Psoas muscle (tissue), 8 donors: Measurements from ENCODE around the gene ITPRIPL1. TPM values are rescaled to one million over a fixed set of nuclear protein-coding genes. Genes with fewer than 3 reads are reported as not detected.

Source experiments
- ATAC-seq, 4 donors: fragments of 200-7000 bp; cut with Tn5 transposase; one replicate each; pipeline ENCODE4 v1.9.1; 2020; ENCODE audit warnings: moderate library complexity in 3 of 4, mild to moderate bottlenecking in 2 of 4
- DNase-seq, 2 donors: peaks; one replicate each; pipeline ENCODE4 v3.0.0-alpha.2; 2020
- H3K27ac ChIP-seq: fragments of 200-600 bp; one replicate; pipeline ENCODE4 v1.8.0; 2022
- H3K27me3 ChIP-seq, 3 donors: fragments of 200-600 bp in 1 of 3; one replicate each; pipeline versions ENCODE4 v1.6.1 to v1.8.0; 2013 to 2022; ENCODE audit warnings: low read length in 2 of 3, mild to moderate bottlenecking in 2 of 3, moderate library complexity in 1 of 3; ENCODE audit not compliant: insufficient read depth in 3 of 3
- H3K36me3 ChIP-seq, 2 donors: fragments of 200-600 bp in 1 of 2; one replicate each; pipeline versions ENCODE4 v1.6.1 to v1.8.0; 2013 to 2022; ENCODE audit warnings: low read depth in 1 of 2, mild to moderate bottlenecking in 1 of 2, moderate library complexity in 1 of 2; ENCODE audit not compliant: insufficient read depth in 1 of 2
- H3K4me1 ChIP-seq: fragments of 200-600 bp; one replicate; pipeline ENCODE4 v1.8.0; 2022
- H3K4me3 ChIP-seq: fragments of 200-600 bp; one replicate; pipeline ENCODE4 v1.8.0; 2022; ENCODE audit warnings: mild to moderate bottlenecking
- H3K9me3 ChIP-seq: fragments of 200-600 bp; one replicate; pipeline ENCODE4 v1.8.0; 2022
- CTCF ChIP-seq: fragments of 200-600 bp; IDR thresholded peaks from one replicate; pipeline ENCODE4 v1.8.0; 2022; ENCODE audit warnings: antibody characterized with exemption
- WGBS, 3 donors: extraction: QIAGEN DNeasy Blood & Tissue Kit; methylation state at CpG; one replicate each; pipeline versions ENCODE4 v1.1.6 to v1.1.7; 2013; 5-methylcytosine and 5-hydroxymethylcytosine counted together
- intact Hi-C, 2 donors: fragments of 100-400 bp; cut with DNase I; formaldehyde crosslinking; loops; one replicate each; pipeline versions ENCODE4 v1.11.0 to v1.14.2; 2022
- polyA plus RNA-seq, 3 donors: library from polyadenylated mRNA; stranded (reverse); fragments of 200-250 nt; gene quantifications; one replicate each; pipeline ENCODE4 v1.2.3, GENCODE V29; 2013
- total RNA-seq, 4 donors: library from RNA; stranded (reverse); fragmentation: NEBNext Ultra II Directional in 2 of 4; extraction: Animal tissue kit (Norgen Biotek cat#: 25700) in 2 of 4; gene quantifications; one replicate each; pipeline versions ENCODE4 v1.2.1 to v1.2.4, GENCODE V29; 2021 to 2023
- donor health status: healthy with polysubstance abuse.
- donor health status: DM: no; HTN: no; CAD: no; lungs with moderate emphysema.
- donor health status: Bipolar disorder and iron deficiency.
- donor health status: healthy.
- donor health status: DM: yes; HTN: yes; CAD: no.
- donor health status: DM: no; HTN: no; CAD: no.
- donor health status: DM: no; HTN: no; CAD: no.
- donor health status: DM: yes; HTN: yes; CAD: no.

The ITPRIPL1 gene
- total and polyA plus RNA-seq, 7 donors, result 0.31 to 1.2 (median 0.60) TPM

GRCh38 chr2:96345438-96345837, 20.3 kb downstream of the ITPRIPL1 start:
- intact Hi-C loops, result no loop called here
- Histone ChIP-seq H3K4me1 (no peaks in the 10 kb centered on the region), H3K4me3 (no peak overlapping the region), H3K9me3 (no peaks in the 10 kb centered on the region), H3K27me3 (no peaks in the 10 kb centered on the region), H3K27ac (no peak overlapping the region), H3K36me3 (no peaks in the 10 kb centered on the region)
- DNase-seq, result no peak
- WGBS, 3 donors, result 62 to 85% (median 71%) methylated on average over 4 of the region's 4 CpGs
- TF ChIP-seq CTCF, result peak; percentile 13
- ATAC-seq, result peak in 1 of 4 donors; percentile 33

GRCh38 chr2:96345868-96346462, 20.8 kb downstream of the ITPRIPL1 start:
- Histone ChIP-seq H3K4me1 (no peaks in the 10 kb centered on the region), H3K9me3 (no peaks in the 10 kb centered on the region), H3K36me3 (no peaks in the 10 kb centered on the region), H3K27ac (no peak overlapping the region), H3K27me3 (no peaks in the 10 kb centered on the region), H3K4me3 (no peak overlapping the region)
- ATAC-seq (no peak), DNase-seq (no peak)
- no peak for TF ChIP-seq CTCF
- WGBS, 3 donors, result 95 to 98% (median 97%) methylated on average over 6 of the region's 6 CpGs
- intact Hi-C loops, result no loop called here

- WGBS, 3 donors, result 91 to 94% (median 91%) methylated on average over 1 of the region's 1 CpG
- intact Hi-C loops, result no loop called here
- ATAC-seq (no peak), DNase-seq (no peak)
- Histone ChIP-seq H3K4me3 (no peak overlapping the region), H3K36me3 (no peaks in the 10 kb centered on the region), H3K27me3 (no peaks in the 10 kb centered on the region), H3K4me1 (peaks cover under 1% of the 10 kb centered on the region), H3K27ac (no peak overlapping the region), H3K9me3 (no peaks in the 10 kb centered on the region)
- TF ChIP-seq CTCF, result no peak
Observed at GRCh38 chr2:96347395-96347794, 22.3 kb downstream of the ITPRIPL1 start.

GRCh38 chr2:96353032-96353561, 28.0 kb downstream of the ITPRIPL1 start:
- Histone ChIP-seq H3K4me1 (peaks cover 17% of the 10 kb centered on the region), H3K36me3 (no peaks in the 10 kb centered on the region), H3K27ac (peak overlapping the region; percentile 14), H3K4me3 (no peak overlapping the region), H3K9me3 (no peaks in the 10 kb centered on the region), H3K27me3 (no peaks in the 10 kb centered on the region)
- WGBS, 3 donors, result 20 to 27% (median 20%) methylated on average over 9 of the region's 9 CpGs
- intact Hi-C loops, result no loop called here
- peak; percentile 73 to 88 for DNase-seq
- ATAC-seq, result peak; percentile 79 to 97 (median 92)
- no peak for TF ChIP-seq CTCF

GRCh38 chr2:96353606-96354101, 28.5 kb downstream of the ITPRIPL1 start:
- DNase-seq (no peak), ATAC-seq (peak in 1 of 4 donors; percentile 15)
- Histone ChIP-seq H3K4me1 (peaks cover 17% of the 10 kb centered on the region), H3K27ac (peak overlapping the region; percentile 14), H3K36me3 (no peaks in the 10 kb centered on the region), H3K4me3 (no peak overlapping the region), H3K9me3 (no peaks in the 10 kb centered on the region), H3K27me3 (no peaks in the 10 kb centered on the region)
- WGBS, 3 donors, result 34 to 59% (median 37%) methylated on average over 4 of the region's 4 CpGs
- intact Hi-C loops, result no loop called here
- TF ChIP-seq CTCF, result no peak
